HEK293T (cell line): ENCODE results near the gene NRG3.

Experiments
- FOXK2 ChIP-seq: fragments of 450-650 bp; IDR thresholded peaks from 2 replicates; pipeline ENCODE4 v1.6.1; 2016; ENCODE audit warnings: mild to moderate bottlenecking
- LEF1 ChIP-seq: fragments of 450-650 bp; IDR thresholded peaks from 2 replicates; pipeline ENCODE4 v1.6.1; 2017; ENCODE audit warnings: mild to moderate bottlenecking, borderline replicate concordance
- SP1 ChIP-seq: fragments of 450-650 bp; IDR thresholded peaks from 2 replicates; pipeline ENCODE4 v1.6.1; 2017

- TF ChIP-seq LEF1 = no peak
- TF ChIP-seq FOXK2 = no peak
- no peak for TF ChIP-seq SP1
These were observed 86.6 kb downstream of the NRG3 start for GRCh38 chr10:81961451-81962184.
